Gastrocnemius medialis (tissue), 4 donors: ENCODE measurements around the gene PGC.

ENCODE experiments used
- CTCF ChIP-seq, 5 experiments: fragments of 450-650 bp in 3 of 5; fragments of 200-600 bp in 2 of 5; sonication (generic) in 2 of 5; IDR thresholded peaks in 4 of 5; conservative IDR thresholded peaks in 1 of 5; 1 replicate in 4 of 5; 2 replicates in 1 of 5; pipeline ENCODE4 v1.5.1; 2016 to 2019; ENCODE audit warnings: antibody characterized with exemption in 5 of 5, mild to moderate bottlenecking in 3 of 5, moderate library complexity in 3 of 5
- POLR2A ChIP-seq, 2 donors: fragments of 450-650 bp; IDR thresholded peaks; one replicate each; pipeline ENCODE4 v1.6.1; 2017; ENCODE audit warnings: antibody characterized with exemption in 2 of 2, mild to moderate bottlenecking in 2 of 2, moderate library complexity in 2 of 2

- TF ChIP-seq CTCF (IDR thresholded peaks at IDR 0.05 in 4 of 5, conservative IDR thresholded peaks at IDR 0.05 in 1 of 5), result no peak
- TF ChIP-seq POLR2A (IDR thresholded peaks at IDR 0.05), result no peak
These were observed 10.9 kb upstream of the PGC start for GRCh38 chr6:41757931-41758640.
